HG02642 (cell line): Measurements from ENCODE around the gene CFAP410.
"Not testable (repeated sequence)": the region's sequence is repeated elsewhere in the genome, so short reads cannot be mapped to it uniquely, and the experiment has no call there.

Source experiments
- ATAC-seq: cut with Tn5 transposase; IDR thresholded peaks from one replicate; pipeline ENCODE4 v1.9.1; 2021; ENCODE audit warnings: mild to moderate bottlenecking; ENCODE audit not compliant: unreplicated experiment, poor library complexity

The CFAP410 gene

DNA sequence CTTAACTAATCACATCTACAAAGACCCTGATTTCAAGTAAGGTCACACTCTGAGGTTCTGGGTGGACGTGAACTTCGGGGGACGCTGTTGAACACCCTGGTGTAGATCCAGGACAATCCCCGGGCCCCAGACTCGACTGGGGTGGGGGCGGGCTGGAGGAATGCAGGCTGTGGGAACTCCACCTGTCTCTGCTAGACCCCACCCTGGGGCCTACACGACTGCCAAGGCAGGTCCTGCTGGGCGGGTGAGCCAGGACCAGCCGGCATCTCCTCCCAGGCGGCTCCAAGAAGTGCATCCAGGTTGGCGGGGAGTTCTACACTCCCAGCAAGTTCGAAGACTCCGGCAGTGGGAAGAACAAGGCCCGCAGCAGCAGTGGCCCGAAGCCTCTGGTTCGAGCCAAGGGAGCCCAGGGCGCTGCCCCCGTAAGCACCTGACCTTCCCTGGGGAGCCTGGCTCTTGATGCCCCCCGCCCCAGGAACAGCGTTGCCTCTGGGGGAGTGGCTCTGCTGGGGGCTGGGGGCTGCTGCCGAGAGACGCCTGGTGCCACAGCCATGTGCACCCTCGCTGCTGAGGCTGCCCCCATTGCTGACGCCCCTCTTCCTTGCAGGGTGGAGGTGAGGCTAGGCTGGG is 49.7 kb downstream of the CFAP410 start:
- no peak for ATAC-seq

- ATAC-seq = no peak
These were observed 50.7 kb downstream of the CFAP410 start for GRCh38 chr21:44288251-44289110.

DNA sequence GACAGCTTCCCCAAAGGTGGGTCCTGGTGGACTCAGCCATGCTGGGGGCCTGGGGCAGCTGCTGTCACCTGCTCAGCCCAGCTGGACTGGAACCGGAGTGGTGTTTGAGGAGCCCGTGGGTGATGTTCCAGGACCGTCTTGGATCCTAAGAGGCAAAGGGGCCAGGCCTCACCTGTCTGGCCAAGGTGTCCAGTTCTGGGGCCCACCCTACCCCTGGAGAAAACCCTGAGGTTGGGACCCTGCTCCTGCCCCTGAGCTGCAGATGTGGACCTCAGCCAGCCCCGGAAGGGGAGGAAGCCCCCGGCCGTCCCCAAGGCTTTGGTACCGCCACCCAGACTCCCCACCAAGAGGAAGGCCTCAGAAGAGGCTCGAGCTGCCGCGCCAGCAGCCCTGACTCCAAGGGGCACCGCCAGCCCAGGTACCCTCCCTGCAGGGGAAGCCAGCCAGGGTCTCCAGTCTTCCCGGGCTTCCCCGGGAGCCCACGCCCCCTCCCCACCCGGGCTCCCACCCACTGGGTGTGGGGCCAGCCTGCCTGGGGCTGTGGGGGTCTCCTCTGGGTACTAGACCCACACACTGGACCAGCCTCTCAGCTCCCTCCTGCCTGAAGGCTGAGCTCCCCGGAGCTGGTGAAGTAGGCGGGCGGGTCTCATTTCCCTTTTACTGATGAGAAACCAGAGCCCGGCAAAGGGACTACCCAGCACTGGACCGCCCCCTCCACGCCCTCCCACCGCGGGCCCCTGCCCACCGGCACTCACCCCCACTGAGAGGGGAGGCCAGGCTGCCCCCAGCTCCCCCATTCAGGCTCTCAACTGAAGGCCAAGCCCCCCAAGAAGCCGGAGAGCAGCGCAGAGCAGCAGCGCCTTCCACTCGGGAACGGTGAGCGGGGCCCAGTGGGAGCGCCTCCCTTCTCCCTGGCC is 52.2 kb downstream of the CFAP410 start:
- ATAC-seq = no peak

GRCh38 chr21:44286086-44286715 is 53.0 kb downstream of the CFAP410 start:
- ATAC-seq = no peak

GRCh38 chr21:44285138-44285992 is 53.8 kb downstream of the CFAP410 start, which contains the start of gene AIRE:
AIRE (plus strand) TSS chr21:44285876; CDS start chr21:44286007, 131 bp downstream.
- no peak for ATAC-seq

DNA sequence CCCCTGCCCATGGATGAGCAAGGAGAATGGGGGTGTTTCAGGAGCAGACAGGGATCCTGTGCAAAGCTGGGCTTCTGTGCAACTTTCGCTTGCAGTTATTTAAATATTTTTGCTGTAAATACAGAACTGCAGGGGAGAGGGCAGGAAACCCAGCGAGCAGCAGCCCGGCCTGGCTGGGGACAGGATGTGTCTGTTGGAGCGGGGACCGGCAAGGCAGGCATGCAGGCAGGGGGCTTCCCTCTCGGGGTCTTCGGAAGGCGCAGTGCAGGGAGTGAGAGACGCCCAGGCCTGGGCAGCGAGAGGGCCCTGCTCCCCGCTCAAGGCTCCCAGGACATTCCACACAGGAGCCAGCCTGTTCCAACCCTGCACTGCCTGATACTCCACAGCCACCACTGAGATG is 55.2 kb downstream of the CFAP410 start:
- no peak for ATAC-seq

GRCh38 chr21:44283211-44283785 is 55.9 kb downstream of the CFAP410 start:
- ATAC-seq = not testable (repeated sequence)

DNA sequence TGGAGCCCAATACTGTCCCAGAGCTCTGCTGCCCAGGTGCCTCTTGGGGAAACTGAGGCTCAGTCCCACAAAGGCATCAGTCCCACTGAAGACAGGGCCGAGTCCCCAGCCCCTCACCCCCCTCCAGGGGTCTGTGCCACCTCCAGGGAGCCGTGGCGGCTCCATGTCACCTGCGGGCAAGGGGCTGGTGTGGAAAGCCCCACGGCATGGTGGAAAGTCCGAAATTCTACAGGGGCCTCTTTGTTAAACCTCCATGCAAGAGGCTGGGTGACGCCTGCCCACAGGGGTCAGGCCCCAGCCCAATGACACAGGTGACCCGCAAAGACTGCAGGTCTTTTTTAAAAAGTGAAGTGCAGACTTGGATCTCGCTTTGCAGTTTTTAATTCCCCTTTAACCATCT is 56.8 kb downstream of the CFAP410 start:
- no peak for ATAC-seq

- ATAC-seq = no peak
These were observed 57.4 kb downstream of the CFAP410 start for GRCh38 chr21:44281801-44282200.

DNA sequence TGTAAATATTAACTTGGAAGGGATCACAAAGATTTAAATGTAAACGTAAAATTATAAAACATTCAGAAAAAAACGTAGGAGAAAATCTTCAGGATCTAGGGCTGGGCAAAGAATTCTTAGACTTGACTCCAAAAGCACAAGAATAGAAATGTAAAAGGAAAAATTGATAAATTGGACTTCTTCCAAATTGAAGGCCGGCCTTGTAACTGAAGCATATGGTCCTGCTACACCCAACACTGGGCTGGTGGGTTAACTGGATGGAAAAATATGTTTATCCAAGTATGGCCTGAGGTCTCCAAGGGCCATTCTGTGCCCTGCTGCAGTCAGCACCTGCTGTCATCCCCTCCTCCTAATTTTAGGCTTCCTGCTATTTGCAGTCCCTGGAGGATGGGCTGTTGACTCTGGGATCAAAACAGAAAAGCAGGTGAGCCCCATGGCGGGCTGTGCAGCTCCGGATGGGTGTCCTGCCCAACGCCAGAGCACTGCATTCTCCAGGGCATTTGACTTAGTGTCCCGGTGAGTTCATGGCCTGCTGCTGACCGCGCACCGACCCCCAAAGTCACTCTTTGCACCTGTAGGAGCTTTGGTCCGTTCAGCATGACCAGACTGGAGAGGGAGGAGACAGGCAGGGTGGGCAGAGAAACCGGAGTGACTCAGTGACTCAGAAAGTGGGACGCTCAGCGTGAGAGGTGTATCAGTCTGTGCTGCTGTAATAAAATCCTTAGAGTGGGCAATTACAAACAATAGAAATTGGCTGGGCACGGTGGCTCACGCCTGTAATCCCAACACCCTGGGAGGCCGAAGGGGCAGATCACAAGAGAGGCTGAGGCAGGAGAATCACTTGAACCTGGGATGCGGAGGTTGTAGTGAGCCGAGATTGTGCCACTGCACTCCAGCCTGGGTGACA is 59.6 kb downstream of the CFAP410 start:
- no peak for ATAC-seq
